ENCODE measurements around the gene ARL6IP1.
"Not testable (repeated sequence)": the region's sequence is repeated elsewhere in the genome, so short reads cannot be mapped to it uniquely, and the experiment has no call there.

ARL6IP1 gene

GRCh38 chr16:18757960-18758660 is 43.2 kb downstream of the ARL6IP1 start:
- not testable (repeated sequence) for DNase-seq

- not testable (repeated sequence) for DNase-seq
Observed at GRCh38 chr16:18756639-18757038, 44.7 kb downstream of the ARL6IP1 start.

- not testable (repeated sequence) for DNase-seq
Observed at GRCh38 chr16:18742870-18743269, 58.5 kb downstream of the ARL6IP1 start.

Data from NCI-H1417 (cell line).